ENCODE results near the gene P2RX6. TPM values are rescaled to one million over a fixed set of nuclear protein-coding genes. Genes with fewer than 3 reads are reported as not detected.
A peak's percentile ranks its signal among the peaks of the same experiment; 100 is the strongest.
"Not testable (repeated sequence)": the region's sequence is repeated elsewhere in the genome, so short reads cannot be mapped to it uniquely, and the experiment has no call there.

Gene P2RX6
- total and polyA plus RNA-seq, 8 donors = 0.20 to 2.4 (median 1.8) TPM

DNA sequence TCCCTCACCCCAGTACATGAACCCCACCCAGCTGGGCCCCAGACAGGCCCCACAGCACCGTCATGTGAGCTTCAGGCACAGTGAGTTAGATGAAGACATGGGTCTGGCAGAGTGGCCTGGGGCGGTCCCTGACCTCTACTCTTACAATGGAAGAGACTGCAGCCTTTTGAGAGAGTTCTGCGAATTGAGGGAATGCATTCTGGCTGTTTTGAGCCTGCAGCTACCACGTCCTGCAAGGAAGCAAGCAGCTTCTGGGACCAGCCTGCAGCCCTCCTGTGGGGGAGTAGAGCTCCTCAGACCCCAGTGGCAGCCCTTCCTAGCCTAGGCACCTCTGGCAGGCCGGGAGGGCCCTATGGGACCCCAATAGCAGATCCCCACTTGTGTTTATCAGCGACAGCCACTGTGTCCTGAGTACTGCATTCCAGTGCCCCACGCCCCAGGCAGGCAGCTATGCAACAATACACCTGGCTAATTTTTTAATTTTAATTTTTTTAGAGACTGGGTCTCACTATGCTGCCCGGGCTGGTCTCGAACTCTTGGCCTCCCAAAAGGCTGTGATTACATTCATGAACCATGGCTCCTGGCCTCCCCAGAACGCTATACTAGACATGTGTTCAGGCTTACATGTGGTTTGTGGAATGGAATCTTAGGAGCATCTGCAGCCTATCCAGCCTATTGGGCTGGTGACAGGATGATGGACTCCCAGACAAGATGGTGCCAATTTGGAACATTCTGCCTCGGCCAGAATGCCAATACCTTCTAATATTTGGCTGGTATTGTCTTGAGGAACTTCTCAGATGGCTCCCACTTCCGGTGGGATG is 18.1 kb downstream of the P2RX6 start:
- H3K4me1 ChIP-seq = peaks cover 5 to 6% of the 10 kb centered on the region in 2 donors
- peak in 1 of 4 donors; percentile 47 for DNase-seq
- H3K27ac ChIP-seq = no peak overlapping the region
- intact Hi-C loops (cut with DNase I) = no loop called here
- H3K27me3 ChIP-seq = peaks cover 4 to 52% of the 10 kb centered on the region in 2 donors
- H3K4me3 ChIP-seq = no peak overlapping the region
- no peaks in the 10 kb centered on the region for H3K9me3 ChIP-seq
- peak; percentile 16 for ATAC-seq
- no peaks in the 10 kb centered on the region for H3K36me3 ChIP-seq
- TF ChIP-seq, protein P1, sequence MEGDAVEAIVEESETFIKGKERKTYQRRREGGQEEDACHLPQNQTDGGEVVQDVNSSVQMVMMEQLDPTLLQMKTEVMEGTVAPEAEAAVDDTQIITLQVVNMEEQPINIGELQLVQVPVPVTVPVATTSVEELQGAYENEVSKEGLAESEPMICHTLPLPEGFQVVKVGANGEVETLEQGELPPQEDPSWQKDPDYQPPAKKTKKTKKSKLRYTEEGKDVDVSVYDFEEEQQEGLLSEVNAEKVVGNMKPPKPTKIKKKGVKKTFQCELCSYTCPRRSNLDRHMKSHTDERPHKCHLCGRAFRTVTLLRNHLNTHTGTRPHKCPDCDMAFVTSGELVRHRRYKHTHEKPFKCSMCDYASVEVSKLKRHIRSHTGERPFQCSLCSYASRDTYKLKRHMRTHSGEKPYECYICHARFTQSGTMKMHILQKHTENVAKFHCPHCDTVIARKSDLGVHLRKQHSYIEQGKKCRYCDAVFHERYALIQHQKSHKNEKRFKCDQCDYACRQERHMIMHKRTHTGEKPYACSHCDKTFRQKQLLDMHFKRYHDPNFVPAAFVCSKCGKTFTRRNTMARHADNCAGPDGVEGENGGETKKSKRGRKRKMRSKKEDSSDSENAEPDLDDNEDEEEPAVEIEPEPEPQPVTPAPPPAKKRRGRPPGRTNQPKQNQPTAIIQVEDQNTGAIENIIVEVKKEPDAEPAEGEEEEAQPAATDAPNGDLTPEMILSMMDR (IDR thresholded peaks at IDR 0.05) = no peak

DNA sequence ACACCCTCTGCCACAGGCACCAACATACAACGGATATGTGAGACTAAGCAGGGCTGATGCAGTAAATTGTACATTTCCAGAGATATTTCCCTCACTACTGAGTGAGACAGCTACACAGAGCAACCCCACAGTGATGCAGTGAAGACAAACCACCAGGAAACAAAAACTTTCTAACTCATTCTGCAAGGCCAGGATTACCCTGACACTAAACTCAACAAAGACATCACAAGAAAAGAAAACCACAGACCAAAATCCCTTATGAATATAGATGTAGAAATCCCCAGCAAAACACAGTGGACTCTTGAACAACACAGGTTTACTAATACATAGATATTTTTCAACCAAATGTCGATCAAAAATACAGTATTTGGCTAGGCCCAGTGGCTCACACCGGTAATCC is 18.9 kb downstream of the P2RX6 start:
- H3K4me1 ChIP-seq = peaks cover 5 to 6% of the 10 kb centered on the region in 2 donors
- ATAC-seq (no peak), DNase-seq (no peak)
- H3K36me3 ChIP-seq = no peaks in the 10 kb centered on the region
- no peak overlapping the region for H3K4me3 ChIP-seq
- TF ChIP-seq, protein P1 (IDR thresholded peaks at IDR 0.05) = no peak
- intact Hi-C loops (cut with DNase I) = no loop called here
- no peaks in the 10 kb centered on the region for H3K9me3 ChIP-seq
- H3K27me3 ChIP-seq = peaks cover 4 to 49% of the 10 kb centered on the region in 2 donors
- H3K27ac ChIP-seq = no peak overlapping the region

DNA sequence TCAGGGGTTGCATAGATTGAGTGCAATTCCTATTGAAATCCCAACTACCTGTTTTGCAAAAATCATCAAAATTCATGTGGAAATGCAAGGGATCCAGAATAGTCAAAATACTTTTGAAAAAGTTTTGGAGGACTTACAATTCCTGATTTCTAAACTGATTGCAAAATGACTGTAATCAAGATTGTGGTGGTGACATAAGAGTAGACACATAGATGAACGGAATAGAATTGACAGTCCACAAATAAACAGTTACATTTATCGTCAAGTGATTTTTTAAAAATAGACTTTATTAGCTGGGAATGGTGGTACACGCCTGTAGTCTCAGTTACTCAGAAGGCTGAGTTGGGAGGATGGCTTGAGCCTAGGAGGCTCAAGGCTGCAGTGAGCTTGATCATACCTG is 20.0 kb downstream of the P2RX6 start:
- Histone ChIP-seq H3K9me3 (no peaks in the 10 kb centered on the region), H3K27me3 (peaks cover 4 to 38% of the 10 kb centered on the region in 2 donors), H3K27ac (no peak overlapping the region), H3K36me3 (no peaks in the 10 kb centered on the region), H3K4me3 (no peak overlapping the region), H3K4me1 (peaks cover 5 to 6% of the 10 kb centered on the region in 2 donors)
- no peak for ATAC-seq
- intact Hi-C loops (cut with DNase I) = no loop called here
- TF ChIP-seq, protein P1 (IDR thresholded peaks at IDR 0.05) = no peak
- DNase-seq = no peak

DNA sequence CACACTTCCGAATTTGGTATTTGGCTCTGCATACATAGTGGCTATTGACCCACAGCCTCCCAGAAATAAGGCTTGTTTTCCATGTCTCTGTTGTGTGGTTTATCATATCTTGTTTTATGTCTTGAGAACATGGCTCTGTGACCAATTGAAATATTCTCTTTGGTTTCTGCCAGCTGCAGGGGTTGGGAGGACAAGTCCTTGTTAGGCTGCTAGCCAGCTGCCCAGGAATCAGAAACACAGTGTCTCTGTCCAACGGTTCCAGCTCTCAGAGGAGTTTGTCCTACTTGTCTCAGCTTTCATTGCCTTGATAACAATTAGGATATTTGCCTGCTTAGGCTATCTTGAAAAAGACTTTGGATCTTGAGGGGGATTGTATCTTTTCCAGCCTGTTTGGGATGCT is 23.4 kb downstream of the P2RX6 start:
- ATAC-seq = no peak

DNA sequence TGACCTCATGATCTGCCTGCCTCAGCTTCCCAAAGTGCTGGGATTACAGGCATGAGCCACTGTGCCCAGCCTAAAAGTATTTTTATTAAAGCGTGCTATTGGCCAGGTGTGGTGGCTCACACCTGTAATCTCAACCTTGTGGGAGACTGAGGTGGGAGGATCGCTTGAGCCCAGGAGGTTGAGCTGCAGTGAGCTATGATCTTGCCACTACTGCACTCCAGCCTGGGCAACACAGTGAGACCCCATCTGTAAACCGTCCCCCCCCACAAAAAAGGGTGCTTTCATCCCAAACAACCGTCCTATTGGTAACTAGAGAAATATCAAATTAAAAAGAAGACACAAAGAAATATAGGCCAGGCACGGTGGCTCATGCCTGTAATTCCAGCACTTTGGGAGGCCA is 24.2 kb downstream of the P2RX6 start:
- H3K9me3 ChIP-seq; H3K27ac ChIP-seq; DNase-seq; H3K36me3 ChIP-seq; H3K4me3 ChIP-seq; intact Hi-C loops (cut with DNase I); ATAC-seq; H3K4me1 ChIP-seq: not testable (repeated sequence)
- peaks cover 0 to 17% of the 10 kb centered on the region in 2 donors for H3K27me3 ChIP-seq

More for the DNA sequence above, 23.4 kb downstream of the P2RX6 start:
- Histone ChIP-seq H3K36me3 (no peaks in the 10 kb centered on the region), H3K4me1 (no peaks in the 10 kb centered on the region), H3K4me3 (no peak overlapping the region), H3K27ac (no peak overlapping the region), H3K9me3 (no peaks in the 10 kb centered on the region), H3K27me3 (peaks cover 0 to 15% of the 10 kb centered on the region in 2 donors)
- TF ChIP-seq, protein P1 (IDR thresholded peaks at IDR 0.05) = no peak
- peak in 1 of 4 donors; percentile 33 for DNase-seq
- intact Hi-C loops (cut with DNase I) = no loop called here

Data from left lung (tissue), 10 donors.